WTC11 (cell line): Measurements from ENCODE around the gene SCPEP1. TPM values are rescaled to one million over a fixed set of nuclear protein-coding genes. Genes with fewer than 3 reads are reported as not detected.
"Not testable (repeated sequence)": the region's sequence is repeated elsewhere in the genome, so short reads cannot be mapped to it uniquely, and the experiment has no call there.

ENCODE experiments used
- ATAC-seq: fragments of 200-7000 bp; cut with Tn5 transposase; 2 replicates; pipeline ENCODE4 v1.10.0; 2021; ENCODE audit warnings: mild to moderate bottlenecking, moderate library complexity
- CTCF ChIA-PET: fragments of 300-600 bp; sonication (Branson Sonifier 250); formaldehyde crosslinking; loops from one replicate; lab custom pipeline; 2021; ENCODE audit warnings: antibody characterized with exemption; lab: Charles Lee
- POLR2A ChIA-PET: fragments of 350-600 bp; sonication (Branson Sonifier 250); formaldehyde crosslinking; loops from one replicate; lab custom pipeline; 2021; ENCODE audit warnings: antibody characterized with exemption; lab: Charles Lee
- DNase-seq: peaks from one replicate; pipeline ENCODE4 v3.0.0; 2021; ENCODE audit warnings: low spot score
- H3K27ac Mint-ChIP-seq: 2 replicates; pipeline ENCODE4 v1.8.0; 2021; ENCODE audit warnings: mixed read lengths
- H3K27me3 Mint-ChIP-seq: 2 replicates; pipeline ENCODE4 v1.8.0; 2021; ENCODE audit warnings: low read depth, mild to moderate bottlenecking, moderate library complexity, mixed read lengths
- H3K36me3 Mint-ChIP-seq: 2 replicates; pipeline ENCODE4 v1.8.0; 2021; ENCODE audit warnings: mixed read lengths
- H3K4me1 Mint-ChIP-seq: 2 replicates; pipeline ENCODE4 v1.8.0; 2022; ENCODE audit warnings: mixed read lengths
- H3K4me3 Mint-ChIP-seq: 2 replicates; pipeline ENCODE4 v1.8.0; 2021; ENCODE audit warnings: mild to moderate bottlenecking, moderate library complexity, mixed read lengths
- H3K9me3 Mint-ChIP-seq: 2 replicates; pipeline ENCODE4 v1.8.0; 2021; ENCODE audit warnings: mixed read lengths
- ATF1 ChIP-seq: sonication (generic); formaldehyde crosslinking; IDR thresholded peaks from 2 replicates; pipeline ENCODE4 v1.8.1; 2023; ENCODE audit warnings: mild to moderate bottlenecking, moderate library complexity, missing genetic modification reagents
- CREM ChIP-seq: sonication (generic); formaldehyde crosslinking; IDR thresholded peaks from 2 replicates; pipeline ENCODE4 v1.8.1; 2022; ENCODE audit warnings: mild to moderate bottlenecking, missing genetic modification reagents, moderate library complexity
- GTF2I ChIP-seq: fragments of 250-450 bp; sonication (Bioruptor Pico); conservative IDR thresholded peaks from 2 replicates; pipeline ENCODE4 v1.4.0; 2021; ENCODE audit warnings: mild to moderate bottlenecking
- HMGXB4 ChIP-seq: sonication (generic); formaldehyde crosslinking; IDR thresholded peaks from 2 replicates; pipeline ENCODE4 v1.8.1; 2023; ENCODE audit warnings: mild to moderate bottlenecking, moderate library complexity, missing genetic modification reagents
- IRF2 ChIP-seq: sonication (generic); formaldehyde crosslinking; IDR thresholded peaks from 2 replicates; pipeline ENCODE4 v1.8.0; 2022; ENCODE audit warnings: low read depth, missing genetic modification reagents, borderline replicate concordance
- MXD4 ChIP-seq: fragments of 250-450 bp; sonication (Bioruptor Pico); IDR thresholded peaks from 2 replicates; pipeline ENCODE4 v1.8.0; 2021; ENCODE audit warnings: mild to moderate bottlenecking, moderate library complexity, borderline replicate concordance
- SMAD3 ChIP-seq: sonication (generic); formaldehyde crosslinking; IDR thresholded peaks from 2 replicates; pipeline ENCODE4 v1.8.0; 2022; ENCODE audit warnings: missing genetic modification reagents, mild to moderate bottlenecking, borderline replicate concordance
- SMAD4 ChIP-seq: sonication (generic); formaldehyde crosslinking; IDR thresholded peaks from 2 replicates; pipeline ENCODE4 v1.8.0; 2022; ENCODE audit warnings: mild to moderate bottlenecking, missing genetic modification reagents
- ZBTB43 ChIP-seq: sonication (generic); formaldehyde crosslinking; IDR thresholded peaks from 2 replicates; pipeline ENCODE4 v1.8.1; 2023; ENCODE audit warnings: mild to moderate bottlenecking, missing genetic modification reagents
- ZNF121 ChIP-seq: sonication (generic); formaldehyde crosslinking; IDR thresholded peaks from 2 replicates; pipeline ENCODE4 v1.8.0; 2023; ENCODE audit warnings: missing genetic modification reagents
- ZNF219 ChIP-seq: sonication (generic); formaldehyde crosslinking; IDR thresholded peaks from 2 replicates; pipeline ENCODE4 v1.8.0; 2023; ENCODE audit warnings: missing genetic modification reagents, mild to moderate bottlenecking, borderline replicate concordance
- ZNF281 ChIP-seq: sonication (generic); formaldehyde crosslinking; IDR thresholded peaks from 2 replicates; pipeline ENCODE4 v1.8.0; 2023; ENCODE audit warnings: mild to moderate bottlenecking, missing genetic modification reagents
- ZNF416 ChIP-seq: fragments of 250-450 bp; sonication (Bioruptor Pico); IDR thresholded peaks from 2 replicates; pipeline ENCODE4 v1.9.0; 2021; ENCODE audit warnings: mild to moderate bottlenecking, inconsistent platforms
- ZNF425 ChIP-seq: fragments of 250-450 bp; sonication (Bioruptor Pico); conservative IDR thresholded peaks from 2 replicates; pipeline ENCODE4 v1.9.0; 2021; ENCODE audit warnings: mild to moderate bottlenecking
- total RNA-seq: library from RNA; stranded (reverse); gene quantifications from 3 replicates; pipeline ENCODE4 v1.2.3, GENCODE V29; 2021

Gene SCPEP1
- total RNA-seq, 1 experiment from 2014 or later = 49.3 TPM

- TF ChIP-seq ZBTB43 (CRISPR knock-in tag) = no peak
- no peak for TF ChIP-seq SMAD3
- no peak for TF ChIP-seq ZNF425
- no peak for TF ChIP-seq ZNF219
- no peak for TF ChIP-seq MXD4 (CRISPR knock-in tag)
Measured at GRCh38 chr17:56978441-56979090, 635 bp downstream of the SCPEP1 start (continued).

DNA sequence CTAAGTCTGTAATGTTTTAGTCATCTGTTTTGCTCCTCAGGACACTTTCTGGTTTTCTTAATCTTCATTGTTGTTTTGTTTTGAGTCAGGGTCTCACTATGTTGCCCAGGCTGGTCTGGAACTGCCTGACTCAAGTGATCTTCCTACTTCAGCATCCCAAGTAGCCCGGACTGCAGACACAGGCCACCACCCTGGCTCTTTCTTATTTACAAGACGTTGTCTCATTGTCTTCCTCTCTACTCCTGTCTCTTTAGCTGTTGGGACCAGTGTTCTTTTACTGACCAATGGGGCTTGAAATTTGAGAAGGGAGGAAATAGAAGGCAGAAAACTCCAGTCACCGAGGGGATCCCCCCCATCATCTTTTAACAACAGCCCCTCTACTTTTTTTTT, 1.2 kb downstream of the SCPEP1 start:
- Mint-ChIP-seq H3K4me3 (peak overlapping the region; percentile 88), H3K4me1 (peaks cover 48% of the 10 kb centered on the region), H3K27ac (peak overlapping the region; percentile 91), H3K9me3 (peaks cover under 1% of the 10 kb centered on the region; the same call in 1 of the 2 replicates), H3K36me3 (peaks cover 4% of the 10 kb centered on the region), H3K27me3 (no peaks in the 10 kb centered on the region)
- DNase-seq (no peak), ATAC-seq (peak; percentile 18)
- TF ChIP-seq MXD4 (CRISPR knock-in tag) (no peak), GTF2I (CRISPR knock-in tag) (0 out of 2 replicates have a peak, but pooled peaks have one; percentile 43), ZNF281 (no peak), HMGXB4 (CRISPR knock-in tag) (no peak), ATF1 (CRISPR knock-in tag) (no peak), ZNF416 (no peak), ZNF121 (peak; percentile 97), SMAD4 (CRISPR knock-in tag) (no peak), CREM (CRISPR knock-in tag) (no peak), IRF2 (no peak)
- POLR2A ChIA-PET = no interaction called here
- CTCF ChIA-PET = interaction anchor here (1.0 to 3.4 kb wide), 3 partner anchors 18 to 134 kb away, joined by 4 to 15 read pairs (median 8); partner anchors contain the start of gene COIL

DNA sequence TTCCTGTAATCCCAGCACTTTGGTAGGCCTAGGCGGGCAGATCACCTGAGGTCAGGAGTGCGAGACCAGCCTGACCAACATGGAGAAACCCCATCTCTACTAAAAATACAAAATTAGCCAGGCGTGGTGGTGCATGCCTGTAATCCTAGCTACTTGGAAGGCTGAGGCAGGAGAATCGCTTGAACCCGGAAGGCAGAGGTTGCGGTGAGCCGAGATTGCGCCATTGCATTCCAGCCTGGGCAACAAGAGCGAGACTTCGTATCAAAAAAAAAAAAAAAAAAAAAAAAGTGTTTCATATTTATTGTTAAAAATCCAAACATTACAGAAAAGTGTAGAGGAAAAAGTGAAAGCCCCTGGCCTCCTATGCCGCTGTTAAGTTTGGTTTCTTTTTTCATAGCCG, 2.6 kb downstream of the SCPEP1 start:
- ATAC-seq, H3K27me3 Mint-ChIP-seq, POLR2A ChIA-PET, H3K27ac Mint-ChIP-seq, H3K4me3 Mint-ChIP-seq, H3K36me3 Mint-ChIP-seq, CTCF ChIA-PET, H3K9me3 Mint-ChIP-seq, DNase-seq: not testable (repeated sequence)
- peaks cover 40% of the 10 kb centered on the region for H3K4me1 Mint-ChIP-seq
